SK-N-SH (cell line): ENCODE results near the gene ALAD.

ENCODE experiments used
- SIN3A ChIP-seq: IDR thresholded peaks from 2 replicates; pipeline ENCODE4 v1.6.1; 2012; ENCODE audit warnings: low read depth, mild to moderate bottlenecking, low read length, moderate library complexity, borderline replicate concordance
- TF ChIP-seq, protein P1 (sequence below): fragments of 200-600 bp; sonication (generic); IDR thresholded peaks from 2 replicates; pipeline ENCODE4 v1.6.1; 2017; ENCODE audit warnings: antibody characterized with exemption, mild to moderate bottlenecking, moderate library complexity
- TF ChIP-seq, protein P2 (sequence below): fragments of 150-350 bp; IDR thresholded peaks from 2 replicates; pipeline ENCODE4 v1.6.1; 2017; ENCODE audit warnings: antibody characterized with exemption, low read length, low read depth, borderline replicate concordance

DNA sequence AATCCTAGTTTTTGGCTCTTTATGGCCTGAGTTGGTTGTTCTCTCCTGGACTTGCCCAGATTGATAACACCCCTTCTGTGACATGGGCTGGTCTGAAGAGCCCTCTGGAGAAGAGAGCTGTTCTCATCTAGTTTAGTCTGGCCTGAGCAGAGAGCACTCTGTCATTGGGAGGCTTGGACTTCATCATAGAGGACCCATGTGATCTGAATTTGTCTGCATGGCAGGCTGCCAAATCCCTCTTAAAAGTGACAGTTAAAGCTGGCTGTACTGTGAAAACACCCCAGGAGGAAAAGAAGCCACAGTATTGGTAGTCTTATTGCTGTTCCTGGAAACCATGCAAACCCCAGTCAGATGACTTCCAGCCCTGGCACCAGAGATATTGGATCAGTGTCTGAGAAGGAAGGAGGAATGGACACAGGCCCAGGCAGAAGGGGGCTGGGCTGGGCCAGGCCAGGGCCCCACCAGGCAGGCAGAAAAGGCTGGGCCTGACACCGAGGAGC lies 57.3 kb downstream of the ALAD start:
- TF ChIP-seq, protein P1, sequence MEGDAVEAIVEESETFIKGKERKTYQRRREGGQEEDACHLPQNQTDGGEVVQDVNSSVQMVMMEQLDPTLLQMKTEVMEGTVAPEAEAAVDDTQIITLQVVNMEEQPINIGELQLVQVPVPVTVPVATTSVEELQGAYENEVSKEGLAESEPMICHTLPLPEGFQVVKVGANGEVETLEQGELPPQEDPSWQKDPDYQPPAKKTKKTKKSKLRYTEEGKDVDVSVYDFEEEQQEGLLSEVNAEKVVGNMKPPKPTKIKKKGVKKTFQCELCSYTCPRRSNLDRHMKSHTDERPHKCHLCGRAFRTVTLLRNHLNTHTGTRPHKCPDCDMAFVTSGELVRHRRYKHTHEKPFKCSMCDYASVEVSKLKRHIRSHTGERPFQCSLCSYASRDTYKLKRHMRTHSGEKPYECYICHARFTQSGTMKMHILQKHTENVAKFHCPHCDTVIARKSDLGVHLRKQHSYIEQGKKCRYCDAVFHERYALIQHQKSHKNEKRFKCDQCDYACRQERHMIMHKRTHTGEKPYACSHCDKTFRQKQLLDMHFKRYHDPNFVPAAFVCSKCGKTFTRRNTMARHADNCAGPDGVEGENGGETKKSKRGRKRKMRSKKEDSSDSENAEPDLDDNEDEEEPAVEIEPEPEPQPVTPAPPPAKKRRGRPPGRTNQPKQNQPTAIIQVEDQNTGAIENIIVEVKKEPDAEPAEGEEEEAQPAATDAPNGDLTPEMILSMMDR, result no peak
- TF ChIP-seq, protein P2, sequence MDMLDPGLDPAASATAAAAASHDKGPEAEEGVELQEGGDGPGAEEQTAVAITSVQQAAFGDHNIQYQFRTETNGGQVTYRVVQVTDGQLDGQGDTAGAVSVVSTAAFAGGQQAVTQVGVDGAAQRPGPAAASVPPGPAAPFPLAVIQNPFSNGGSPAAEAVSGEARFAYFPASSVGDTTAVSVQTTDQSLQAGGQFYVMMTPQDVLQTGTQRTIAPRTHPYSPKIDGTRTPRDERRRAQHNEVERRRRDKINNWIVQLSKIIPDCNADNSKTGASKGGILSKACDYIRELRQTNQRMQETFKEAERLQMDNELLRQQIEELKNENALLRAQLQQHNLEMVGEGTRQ, result no peak
- no peak for TF ChIP-seq SIN3A
